Middle frontal gyrus (tissue), 1 donor: ENCODE measurements around the gene HMMR.
A peak's percentile ranks its signal among the peaks of the same experiment; 100 is the strongest.
"Not testable (repeated sequence)": the region's sequence is repeated elsewhere in the genome, so short reads cannot be mapped to it uniquely, and the experiment has no call there.

Experiments used
- DNase-seq: peaks from one replicate; pipeline ENCODE4 v3.0.0-alpha.2; 2015; ENCODE audit warnings: low spot score; ENCODE audit errors: extremely low spot score

Gene HMMR

DNA sequence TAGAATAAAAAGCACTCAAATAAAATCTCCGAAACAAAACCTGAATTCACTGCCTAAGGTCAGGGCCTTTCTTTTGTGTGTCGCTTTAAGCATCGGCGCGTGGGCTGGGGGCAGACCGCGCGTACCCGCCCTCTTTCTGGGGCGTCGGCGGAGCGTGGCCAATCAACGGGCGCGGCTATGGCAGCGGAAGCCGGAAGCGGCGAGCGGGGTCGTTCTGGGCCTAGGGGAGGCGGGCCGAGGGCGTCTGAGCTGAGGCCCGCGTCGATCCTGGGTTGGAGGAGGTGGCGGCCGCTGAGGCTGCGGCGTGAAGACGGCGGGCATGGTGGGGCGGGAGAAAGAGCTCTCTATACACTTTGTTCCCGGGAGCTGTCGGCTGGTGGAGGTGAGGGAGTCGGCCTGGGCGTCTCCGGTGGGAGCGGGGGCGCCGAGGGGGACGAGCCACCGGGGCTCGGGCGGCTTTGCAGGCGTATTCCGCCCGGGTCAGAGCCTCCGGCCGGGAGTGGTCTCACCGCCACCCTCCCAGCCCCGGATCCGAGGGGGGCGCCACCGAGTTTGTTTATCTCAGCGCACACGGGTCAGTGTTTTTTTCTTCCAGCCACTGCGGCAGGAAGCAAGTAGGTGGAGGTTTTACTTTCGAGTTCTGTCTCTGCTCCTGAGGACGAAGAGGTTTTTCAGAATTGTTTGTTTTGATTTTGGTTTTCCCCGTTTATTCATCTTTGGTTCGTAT is 45.1 kb downstream of the HMMR start, which contains the start of gene MAT2B:
TSS of gene MAT2B (plus strand) at position 252 of the 727 bp plus-strand sequence. CDS start at position 320, 68 bp downstream.
- peak; percentile 94 for DNase-seq

DNA sequence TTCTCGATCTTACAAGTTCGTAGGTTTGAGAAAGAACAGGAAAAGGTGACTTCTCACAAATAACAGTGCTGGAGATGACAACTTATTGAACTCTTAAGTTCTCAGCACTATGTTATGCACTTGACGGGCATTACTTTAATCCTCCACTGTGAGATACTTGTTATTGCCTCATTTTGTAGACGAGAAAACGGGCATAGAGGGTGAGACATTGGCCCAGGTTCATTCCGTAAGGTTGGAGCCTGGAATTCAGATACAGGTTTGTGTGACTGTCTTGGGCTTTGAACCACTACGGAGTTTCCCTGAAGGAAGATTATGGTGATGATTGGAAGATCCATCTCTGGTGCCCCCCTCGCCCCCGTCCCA is 45.6 kb downstream of the HMMR start:
- no peak for DNase-seq

DNA sequence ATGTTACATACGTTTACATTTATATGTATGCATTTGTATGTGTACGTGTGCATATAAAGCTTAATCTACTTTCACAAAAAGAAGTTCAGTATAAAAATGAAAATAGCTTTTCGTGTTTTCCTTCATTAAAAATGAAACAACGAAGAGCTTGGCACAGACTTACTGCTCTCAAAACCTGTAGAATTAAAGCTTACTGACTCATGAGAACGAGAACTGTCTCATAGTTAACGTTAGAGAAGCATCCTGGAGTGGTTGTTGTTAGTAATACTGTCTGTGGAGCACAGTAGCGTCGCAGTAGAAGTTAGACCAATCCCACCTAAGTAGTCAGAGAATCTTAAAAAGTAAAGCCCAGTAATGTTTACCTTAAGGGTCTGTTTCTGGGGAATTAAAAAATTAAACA is 46.3 kb downstream of the HMMR start:
- no peak for DNase-seq

DNA sequence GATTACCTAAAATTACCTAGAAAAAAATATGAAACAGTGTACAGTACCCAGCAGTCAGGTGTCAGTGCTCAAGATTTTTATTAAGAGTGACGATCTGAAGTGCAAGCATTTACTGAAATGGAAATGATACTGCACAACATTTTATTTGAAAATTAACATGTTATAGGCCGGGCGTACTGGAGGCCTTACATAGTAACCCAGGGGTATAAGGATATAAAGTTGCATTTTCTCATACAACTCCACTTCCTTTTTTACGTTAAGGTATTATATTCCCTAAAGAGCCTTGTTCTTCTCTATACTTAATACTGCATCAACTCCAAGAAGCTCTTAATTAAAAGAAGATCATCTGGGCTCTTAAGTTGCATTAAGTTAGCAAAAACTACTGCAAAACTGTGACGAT is 48.3 kb downstream of the HMMR start:
- no peak for DNase-seq

DNA sequence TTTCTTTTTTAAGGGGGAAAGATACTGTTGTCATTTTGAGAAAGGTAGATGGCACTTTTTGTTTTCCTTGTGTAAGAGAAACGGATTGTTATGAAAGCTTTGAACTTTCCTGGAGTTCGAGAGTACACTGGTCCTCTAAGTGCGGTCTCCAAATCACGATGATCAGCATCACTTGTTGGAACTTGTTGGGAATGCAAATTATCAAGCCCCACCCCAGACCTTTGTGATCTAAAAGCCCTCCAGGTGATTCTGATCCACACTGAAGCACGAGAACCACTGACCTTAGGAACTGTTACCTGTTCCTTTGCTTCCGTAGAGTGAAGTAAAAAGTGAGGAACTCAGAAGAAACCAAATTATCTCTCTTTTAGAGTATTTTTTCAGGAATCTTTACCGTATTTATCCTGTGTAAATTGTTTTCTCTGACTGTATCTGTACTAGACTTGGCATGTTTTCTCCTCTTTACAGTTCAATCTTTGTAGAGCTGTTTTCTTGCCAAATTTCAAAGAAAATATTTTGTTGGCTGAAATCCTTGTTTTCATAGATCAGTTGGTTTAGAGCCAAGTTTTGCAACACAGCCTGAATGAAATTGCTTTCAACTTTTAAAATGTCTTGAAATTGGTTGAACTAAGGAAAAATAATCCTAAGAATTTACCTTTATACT is 49.0 kb downstream of the HMMR start:
- no peak for DNase-seq

DNA sequence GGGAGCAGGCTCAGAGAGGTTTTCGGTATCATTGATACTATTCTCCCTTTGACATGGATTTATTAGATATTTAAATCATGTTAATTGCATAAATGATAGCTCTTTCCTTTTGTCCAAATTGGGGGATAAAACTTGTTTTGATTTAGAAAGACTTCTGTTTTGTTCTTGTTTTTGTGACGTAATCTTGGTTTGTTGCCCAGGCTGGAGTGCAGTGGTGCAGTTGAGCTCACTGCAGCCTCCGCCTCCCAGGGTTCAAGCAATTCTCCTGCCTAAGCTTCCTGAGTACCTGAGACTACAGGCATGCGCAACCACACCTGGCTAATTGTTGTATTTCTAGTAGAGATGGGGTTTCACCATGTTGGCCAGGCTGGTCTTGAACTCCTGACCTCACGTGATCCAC is 52.1 kb downstream of the HMMR start:
- DNase-seq: no peak

DNA sequence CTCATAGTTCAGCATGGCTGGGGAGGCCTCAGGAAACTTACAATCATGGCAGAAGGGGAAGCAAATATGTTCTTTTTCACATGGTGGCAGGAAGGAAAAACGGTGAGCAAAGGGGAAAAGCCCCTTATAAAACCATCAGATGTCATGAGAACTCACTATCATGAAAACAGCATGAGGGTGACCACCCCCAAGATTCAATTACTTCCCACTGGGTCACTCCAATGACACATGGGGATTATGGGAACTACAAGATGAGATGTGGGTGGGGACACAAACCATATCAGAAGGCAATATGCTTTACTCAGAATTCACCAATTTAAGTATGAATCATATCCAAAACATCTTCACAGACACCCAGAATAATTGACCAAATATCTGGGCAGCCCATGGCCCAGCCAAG is 64.7 kb downstream of the HMMR start:
- no peak for DNase-seq

DNA sequence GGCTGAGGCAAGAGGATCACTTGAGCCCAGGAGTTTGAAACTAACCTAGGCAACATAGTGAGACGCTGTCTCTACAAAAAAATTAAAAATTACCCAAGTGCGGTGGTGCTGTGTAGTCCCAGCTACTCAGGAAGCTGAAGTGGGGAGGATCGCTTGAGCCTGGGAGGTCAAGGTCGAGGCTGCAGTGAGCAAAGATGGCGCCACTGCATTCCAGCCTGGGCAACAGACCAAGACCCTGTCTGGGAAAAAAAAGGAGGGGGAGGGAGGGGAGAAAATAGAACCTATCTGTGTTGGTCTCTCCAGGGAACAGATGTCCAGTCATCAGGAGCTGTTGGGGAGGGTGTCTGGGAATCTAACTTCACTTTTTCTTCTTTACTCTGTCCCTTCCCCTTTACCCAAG is 69.3 kb downstream of the HMMR start:
- DNase-seq: no peak

DNA sequence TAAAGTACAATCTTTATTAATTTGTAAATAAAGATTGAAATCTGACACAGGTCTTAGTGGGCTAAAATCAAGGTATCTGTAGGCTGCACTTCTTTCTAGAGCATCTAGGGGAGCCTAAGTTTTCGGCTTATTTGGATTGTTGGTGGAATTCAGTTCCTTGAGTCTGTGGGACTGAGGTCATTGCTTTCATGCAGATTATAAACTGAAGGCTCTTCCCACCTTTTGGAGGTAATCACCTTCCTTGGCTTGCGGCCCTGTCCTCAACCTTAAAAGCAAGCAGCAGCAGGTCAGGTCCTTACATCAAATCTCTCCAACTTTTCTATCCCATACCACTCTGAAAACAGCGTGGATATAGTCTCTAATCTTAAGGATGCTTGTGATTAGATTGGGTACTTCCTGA is 70.8 kb downstream of the HMMR start:
- DNase-seq: no peak

DNA sequence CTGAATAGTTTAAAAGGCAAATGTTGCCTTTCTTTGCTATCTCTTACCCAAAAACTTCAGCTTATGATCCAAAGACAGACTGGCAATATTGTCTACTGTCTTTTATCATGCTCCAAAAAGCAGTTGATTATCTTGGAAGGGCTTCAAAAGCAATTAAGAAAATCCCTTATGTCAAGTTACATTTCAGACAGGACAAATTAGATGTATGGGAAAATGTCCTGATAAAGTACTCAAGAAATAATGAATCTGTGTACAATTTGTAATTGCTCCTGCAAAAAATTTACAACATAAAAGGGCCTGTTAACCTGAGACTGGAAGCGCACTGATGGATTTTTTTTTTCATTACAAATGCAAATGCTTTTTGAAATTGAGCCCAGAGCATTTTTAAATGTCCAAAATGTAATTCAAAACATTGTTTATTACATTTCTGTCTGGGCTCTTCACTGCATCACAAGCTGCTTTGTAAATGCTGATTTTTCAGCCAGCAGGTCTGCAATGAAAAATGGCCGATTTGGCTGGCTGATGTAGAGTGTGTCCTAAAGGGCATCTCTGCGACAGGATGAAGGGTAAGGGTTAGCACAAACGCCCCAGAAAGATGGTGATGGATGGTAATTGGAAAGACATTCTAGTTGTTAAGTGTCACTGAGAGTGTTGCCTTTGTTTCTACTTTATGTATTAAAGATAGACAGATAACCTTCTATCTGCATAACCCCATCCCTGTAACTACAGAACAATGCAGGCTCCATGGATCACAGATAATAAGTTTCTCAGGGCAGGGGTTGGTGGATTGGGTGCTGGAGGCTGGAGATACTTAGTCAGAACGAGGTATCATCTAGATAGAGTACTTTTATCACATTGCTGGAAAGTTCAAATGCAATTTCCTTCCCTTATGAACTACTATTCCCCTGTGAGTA is 72.0 kb downstream of the HMMR start:
- DNase-seq: no peak

DNA sequence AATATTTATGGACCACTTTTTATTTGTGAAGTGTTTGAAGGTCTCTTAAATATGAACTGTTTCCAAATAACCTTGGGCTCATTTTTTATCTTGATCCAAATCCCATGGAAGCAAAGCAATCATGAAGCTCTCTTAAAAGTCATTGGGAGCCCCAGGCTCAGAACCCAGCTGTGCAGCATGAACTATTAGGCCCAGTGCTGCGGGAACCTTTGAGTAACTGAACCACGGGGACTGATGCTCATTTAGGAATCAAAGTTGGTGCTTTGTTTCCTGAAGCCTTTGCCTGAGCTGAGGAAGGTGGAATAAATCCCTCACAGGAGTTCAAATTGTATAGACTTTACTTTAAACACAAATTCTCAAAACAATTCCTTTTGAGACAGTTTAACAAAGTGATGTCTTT is 72.8 kb downstream of the HMMR start:
- DNase-seq: no peak

DNA sequence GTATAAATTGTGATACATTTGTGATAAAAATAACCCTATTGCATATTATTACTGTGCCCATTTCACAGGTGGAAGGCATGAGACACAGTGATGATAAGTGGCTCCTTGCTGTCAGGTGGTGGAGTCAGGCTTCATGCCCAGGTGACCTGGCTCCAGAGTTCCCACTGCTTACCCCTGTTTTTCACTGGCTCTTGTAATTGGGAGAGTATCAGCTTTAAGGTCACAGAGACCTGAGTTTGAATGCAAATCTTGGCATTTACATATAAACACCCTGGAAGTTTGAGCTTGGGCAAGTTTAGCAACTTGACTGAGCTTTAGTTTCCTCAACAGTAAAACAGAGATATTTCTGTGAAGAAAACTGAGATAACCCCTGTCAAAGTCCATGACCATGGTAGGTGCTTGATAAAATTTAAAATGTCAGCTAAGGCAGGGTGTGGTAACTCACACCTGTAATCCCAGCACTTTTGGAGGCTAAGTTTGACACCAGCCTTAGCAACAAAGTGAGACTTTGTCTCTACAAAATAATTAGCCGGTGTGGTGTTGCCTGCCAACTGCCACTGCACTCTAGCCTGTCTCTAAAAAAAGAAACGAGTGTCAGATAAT is 74.2 kb downstream of the HMMR start:
- DNase-seq: no peak

DNA sequence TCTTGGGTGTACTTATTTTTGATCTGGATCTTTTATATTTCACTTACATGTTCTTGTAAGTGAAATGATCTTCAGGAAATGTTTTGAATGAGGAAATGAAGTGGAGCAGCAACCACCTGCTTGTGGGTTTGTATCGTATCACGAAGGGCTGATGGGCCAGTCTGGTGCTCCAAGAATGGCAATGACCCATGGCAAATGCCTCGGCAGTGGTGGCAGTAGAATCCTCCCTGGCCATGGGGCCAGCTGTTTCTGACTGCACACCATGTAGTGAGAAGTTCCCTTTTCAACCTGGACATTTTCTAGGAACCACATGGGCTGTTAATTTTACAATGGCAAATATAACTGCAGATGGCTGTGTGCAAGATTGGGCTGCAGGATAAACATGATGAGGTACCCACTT is 74.9 kb downstream of the HMMR start:
- no peak for DNase-seq

DNA sequence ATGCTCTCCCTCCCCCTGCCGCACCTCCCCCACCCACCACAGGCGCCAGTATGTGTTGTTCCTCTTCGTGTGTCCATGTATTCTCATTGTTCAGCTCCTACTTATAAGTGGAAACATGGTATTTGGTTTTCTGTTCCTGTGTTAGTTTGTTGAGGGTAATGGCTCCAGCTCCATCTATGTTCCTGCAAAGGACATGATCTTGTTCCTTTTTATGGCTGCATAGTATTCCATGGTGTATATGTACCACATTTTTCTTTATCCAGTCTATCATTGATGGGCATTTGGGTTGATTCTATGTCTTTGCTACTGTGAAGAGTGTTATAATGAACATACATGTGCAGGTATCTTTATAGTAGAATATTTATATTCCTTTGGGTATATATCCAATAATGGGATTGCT is 76.0 kb downstream of the HMMR start:
- DNase-seq: not testable (repeated sequence)

DNA sequence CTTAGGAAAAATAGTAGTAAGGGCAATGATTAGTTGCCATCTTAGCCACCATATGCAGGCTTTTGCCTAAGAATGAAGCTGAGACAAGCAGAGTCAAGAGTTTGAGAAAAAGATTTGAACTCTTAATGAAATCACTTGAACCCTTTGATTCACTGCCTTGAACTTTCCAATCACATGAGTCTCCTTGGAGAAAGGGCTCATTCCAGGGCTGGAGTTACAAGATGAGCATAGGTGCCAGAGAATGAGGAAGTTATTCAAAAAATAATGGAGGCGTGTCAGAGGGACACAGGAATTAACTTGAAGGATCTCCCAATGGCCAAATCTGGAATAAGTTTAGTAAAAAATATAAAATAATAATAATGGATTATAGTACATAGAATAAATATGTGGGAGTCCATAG is 80.3 kb downstream of the HMMR start:
- no peak for DNase-seq
